Measurements from ENCODE around the gene CACNA2D3.

The CACNA2D3 gene

GRCh38 chr3:54541369-54541768 is 419.0 kb downstream of the CACNA2D3 start:
- DNase-seq, result no peak

- no peak for DNase-seq
Measured at GRCh38 chr3:54543446-54543845, 421.1 kb downstream of the CACNA2D3 start.

- no peak for DNase-seq
Measured at GRCh38 chr3:54547051-54547450, 424.7 kb downstream of the CACNA2D3 start.

GRCh38 chr3:54547846-54548245 is 425.5 kb downstream of the CACNA2D3 start:
- no peak for DNase-seq

GRCh38 chr3:54549607-54550220 is 427.4 kb downstream of the CACNA2D3 start:
- no peak for DNase-seq

- DNase-seq, result no peak
Measured at GRCh38 chr3:54550221-54550977, 428.0 kb downstream of the CACNA2D3 start.

- DNase-seq, result no peak
Measured at GRCh38 chr3:54556630-54557029, 434.3 kb downstream of the CACNA2D3 start.

GRCh38 chr3:54557538-54558428 is 435.4 kb downstream of the CACNA2D3 start:
- peak; percentile 17 for DNase-seq

GRCh38 chr3:54563501-54564200 is 441.3 kb downstream of the CACNA2D3 start:
- no peak for DNase-seq

- DNase-seq, result no peak
Measured at GRCh38 chr3:54564374-54564925, 442.1 kb downstream of the CACNA2D3 start.

GRCh38 chr3:54565956-54566355 is 443.6 kb downstream of the CACNA2D3 start:
- no peak for DNase-seq

GRCh38 chr3:54567949-54568348 is 445.6 kb downstream of the CACNA2D3 start:
- DNase-seq, result no peak

GRCh38 chr3:54570008-54570407 is 447.7 kb downstream of the CACNA2D3 start:
- DNase-seq, result no peak

- DNase-seq, result no peak
Measured at GRCh38 chr3:54572197-54572895, 450.0 kb downstream of the CACNA2D3 start.

GRCh38 chr3:54573858-54574257 is 451.5 kb downstream of the CACNA2D3 start:
- DNase-seq, result no peak

- DNase-seq, result no peak
Measured at GRCh38 chr3:54574906-54575617, 452.7 kb downstream of the CACNA2D3 start.

GRCh38 chr3:54575618-54575960 is 453.2 kb downstream of the CACNA2D3 start:
- DNase-seq, result no peak

GRCh38 chr3:54577313-54577712 is 455.0 kb downstream of the CACNA2D3 start:
- no peak for DNase-seq

GRCh38 chr3:54578417-54578816 is 456.1 kb downstream of the CACNA2D3 start:
- no peak for DNase-seq

GRCh38 chr3:54580453-54580852 is 458.1 kb downstream of the CACNA2D3 start:
- DNase-seq, result no peak

- DNase-seq, result no peak
Measured at GRCh38 chr3:54582424-54582823, 460.1 kb downstream of the CACNA2D3 start.

Data from NCI-H1092 treated with DMSO at 0.1 percent for 48 hours (cell line).